ENCODE measurements around the gene PLEKHH1.

Gene PLEKHH1

GRCh38 chr14:67627519-67627918 lies 94.4 kb downstream of the PLEKHH1 start:
- H3K27ac ChIP-seq (ENCODE audit: low read depth, low read length, severe bottlenecking): no peak overlapping the region
- H3K9me3 ChIP-seq (ENCODE audit: control insufficient read depth, low read length): no peaks in the 10 kb centered on the region
- H3K36me3 ChIP-seq (ENCODE audit: control insufficient read depth, insufficient read depth, low read length): peaks cover 39% of the 10 kb centered on the region
- H3K4me1 ChIP-seq (ENCODE audit: control insufficient read depth, insufficient read depth, low read length, poor library complexity, severe bottlenecking): peaks cover 7% of the 10 kb centered on the region
- no peak overlapping the region for H3K4me3 ChIP-seq (ENCODE audit: extremely low read depth, insufficient read depth, low read length, poor library complexity, severe bottlenecking)

GRCh38 chr14:67630186-67630585 lies 97.1 kb downstream of the PLEKHH1 start:
- H3K27ac ChIP-seq (ENCODE audit: low read depth, low read length, severe bottlenecking): no peak overlapping the region
- H3K4me3 ChIP-seq (ENCODE audit: extremely low read depth, insufficient read depth, low read length, poor library complexity, severe bottlenecking): no peak overlapping the region
- peaks cover 34% of the 10 kb centered on the region for H3K36me3 ChIP-seq (ENCODE audit: control insufficient read depth, insufficient read depth, low read length)
- H3K9me3 ChIP-seq (ENCODE audit: control insufficient read depth, low read length): no peaks in the 10 kb centered on the region
- H3K4me1 ChIP-seq (ENCODE audit: control insufficient read depth, insufficient read depth, low read length, poor library complexity, severe bottlenecking): no peaks in the 10 kb centered on the region
- 100% methylated on average over 1 of the region's 4 CpGs; no CpG with 5 or more reads in 1 of the 2 experiments for WGBS, 2 experiments (ENCODE audit: insufficient coverage in 2 of 2)

DNA sequence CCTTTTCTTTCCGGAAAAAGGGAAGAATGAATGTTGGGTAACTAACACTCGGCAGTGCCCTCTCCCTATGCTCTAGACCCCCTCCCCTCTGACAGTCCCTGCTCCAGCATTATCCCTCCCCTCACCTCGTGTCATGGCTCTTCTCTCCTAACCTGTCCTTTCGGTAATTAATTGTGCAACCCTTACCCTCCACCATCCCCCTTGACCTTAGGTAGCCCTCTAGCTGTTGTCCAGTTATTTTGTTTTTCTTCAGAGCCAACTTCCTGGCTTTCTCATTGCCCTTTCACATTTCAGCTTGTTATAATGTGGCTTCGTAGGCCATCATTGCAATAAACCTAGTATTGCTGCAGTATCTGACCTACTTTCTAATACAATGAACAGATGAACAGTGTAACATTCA lies 97.8 kb downstream of the PLEKHH1 start:
- H3K36me3 ChIP-seq (ENCODE audit: control insufficient read depth, insufficient read depth, low read length): peaks cover 34% of the 10 kb centered on the region
- no peaks in the 10 kb centered on the region for H3K4me1 ChIP-seq (ENCODE audit: control insufficient read depth, insufficient read depth, low read length, poor library complexity, severe bottlenecking)
- WGBS, 2 experiments (ENCODE audit: insufficient coverage in 2 of 2): 92% methylated on average over 4 to 5 of the region's 5 CpGs

GRCh38 chr14:67633451-67634147 lies 100.5 kb downstream of the PLEKHH1 start:
- no peak overlapping the region for H3K4me3 ChIP-seq (ENCODE audit: extremely low read depth, insufficient read depth, low read length, poor library complexity, severe bottlenecking)
- H3K27ac ChIP-seq (ENCODE audit: low read depth, low read length, severe bottlenecking): no peak overlapping the region
- whole genome bisulfite sequencing, 2 experiments (ENCODE audit: insufficient coverage in 2 of 2): 89 to 100% methylated on average over 3 to 5 of the region's 5 CpGs
- no peaks in the 10 kb centered on the region for H3K9me3 ChIP-seq (ENCODE audit: control insufficient read depth, low read length)
- peaks cover 3% of the 10 kb centered on the region for H3K4me1 ChIP-seq (ENCODE audit: control insufficient read depth, insufficient read depth, low read length, poor library complexity, severe bottlenecking)
- H3K36me3 ChIP-seq (ENCODE audit: control insufficient read depth, insufficient read depth, low read length): peaks cover 23% of the 10 kb centered on the region

More for the DNA sequence above, 97.8 kb downstream of the PLEKHH1 start:
- no peak overlapping the region for H3K4me3 ChIP-seq (ENCODE audit: extremely low read depth, insufficient read depth, low read length, poor library complexity, severe bottlenecking)
- no peak overlapping the region for H3K27ac ChIP-seq (ENCODE audit: low read depth, low read length, severe bottlenecking)
- H3K9me3 ChIP-seq (ENCODE audit: control insufficient read depth, low read length): no peaks in the 10 kb centered on the region

- Histone ChIP-seq H3K4me3 (ENCODE audit: extremely low read depth, insufficient read depth, low read length, poor library complexity, severe bottlenecking) (no peak overlapping the region), H3K4me1 (ENCODE audit: control insufficient read depth, insufficient read depth, low read length, poor library complexity, severe bottlenecking) (peaks cover 3% of the 10 kb centered on the region), H3K36me3 (ENCODE audit: control insufficient read depth, insufficient read depth, low read length) (peaks cover 18% of the 10 kb centered on the region), H3K27ac (ENCODE audit: low read depth, low read length, severe bottlenecking) (no peak overlapping the region), H3K9me3 (ENCODE audit: control insufficient read depth, low read length) (no peaks in the 10 kb centered on the region)
- WGBS, 2 experiments (ENCODE audit: insufficient coverage in 2 of 2): 89 to 100% methylated on average over 1 to 3 of the region's 3 CpGs
Observed at GRCh38 chr14:67636361-67636919, 103.3 kb downstream of the PLEKHH1 start.

- Histone ChIP-seq H3K27ac (ENCODE audit: low read depth, low read length, severe bottlenecking) (no peak overlapping the region), H3K9me3 (ENCODE audit: control insufficient read depth, low read length) (no peaks in the 10 kb centered on the region), H3K36me3 (ENCODE audit: control insufficient read depth, insufficient read depth, low read length) (peaks cover 20% of the 10 kb centered on the region), H3K4me3 (ENCODE audit: extremely low read depth, insufficient read depth, low read length, poor library complexity, severe bottlenecking) (no peak overlapping the region), H3K4me1 (ENCODE audit: control insufficient read depth, insufficient read depth, low read length, poor library complexity, severe bottlenecking) (peaks cover 3% of the 10 kb centered on the region)
- WGBS, 2 experiments (ENCODE audit: insufficient coverage in 2 of 2): 93 to 96% methylated on average over 2 to 3 of the region's 3 CpGs
Observed at GRCh38 chr14:67638642-67639041, 105.6 kb downstream of the PLEKHH1 start.

Data from mesodermal cell (in vitro differentiated cells).